Activated naive CD4-positive, alpha-beta T cell treated with anti-CD3 and anti-CD28 coated beads for 36 hours (primary cell): ENCODE data around the gene UBE3C. TPM values are rescaled to one million over a fixed set of nuclear protein-coding genes. Genes with fewer than 3 reads are reported as not detected.
"Not testable (repeated sequence)": the region's sequence is repeated elsewhere in the genome, so short reads cannot be mapped to it uniquely, and the experiment has no call there.

Experiments used
- CTCF ChIA-PET: fragments of 350-600 bp; sonication (Branson Sonifier 250); formaldehyde crosslinking; loops from one replicate; lab custom pipeline; 2021; ENCODE audit warnings: antibody characterized with exemption; lab: Charles Lee
- DNase-seq: peaks from one replicate; pipeline ENCODE4 v3.0.0-alpha.2; 2020
- H3K27ac Mint-ChIP-seq: one replicate; pipeline ENCODE4 v1.8.0; 2021; ENCODE audit warnings: mild to moderate bottlenecking, mixed read lengths
- H3K27me3 Mint-ChIP-seq: one replicate; pipeline ENCODE4 v1.8.0; 2021; ENCODE audit warnings: low read depth, mixed read lengths
- H3K36me3 Mint-ChIP-seq: one replicate; pipeline ENCODE4 v1.8.0; 2021; ENCODE audit warnings: low read depth, mixed read lengths
- H3K4me1 Mint-ChIP-seq: one replicate; pipeline ENCODE4 v1.8.0; 2021; ENCODE audit warnings: low read depth, mixed read lengths
- H3K4me3 Mint-ChIP-seq: one replicate; pipeline ENCODE4 v1.8.0; 2021; ENCODE audit warnings: mild to moderate bottlenecking, moderate library complexity, mixed read lengths
- H3K9me3 Mint-ChIP-seq: one replicate; pipeline ENCODE4 v1.8.0; 2021; ENCODE audit warnings: mixed read lengths
- intact Hi-C: fragments of 100-400 bp; cut with micrococcal nuclease; formaldehyde crosslinking; loops from one replicate; pipeline ENCODE4 v1.15.1; 2023
- total RNA-seq, 2 experiments: library from RNA; stranded (reverse); gene quantifications; one replicate each; pipeline ENCODE4 v1.2.3, GENCODE V29; 2021

Gene UBE3C
- total RNA-seq, result 10 to 100 TPM; 52.9 to 55.7 TPM

- Mint-ChIP-seq H3K4me1 (peaks cover 38% of the 10 kb centered on the region), H3K36me3 (peaks cover 32% of the 10 kb centered on the region), H3K4me3 (peak within 1 kb of the TSS; percentile 84), H3K9me3 (no peaks in the 10 kb centered on the region), H3K27me3 (no peaks in the 10 kb centered on the region), H3K27ac (peak within 1 kb of the TSS; percentile 92)
- intact Hi-C loops, result loop anchor here (1.0 to 5.0 kb wide), 8 partner anchors 121 to 1840 kb away; partner anchors contain the start of genes LMBR1, NOM1 and RBM33
- CTCF ChIA-PET, result no interaction called here
- DNase-seq, result peak; percentile 87
Measured at GRCh38 chr7:157138424-157139110, at the start of gene UBE3C. Gene UBE3C, plus strand, starts transcription at chr7:157138926. Its CDS starts 347 bp downstream, at chr7:157139273.

GRCh38 chr7:157089100-157089610, 49.6 kb upstream of the UBE3C start:
- DNase-seq, result no peak
- Mint-ChIP-seq H3K9me3 (peaks cover 13% of the 10 kb centered on the region), H3K4me3 (no peak overlapping the region), H3K4me1 (no peaks in the 10 kb centered on the region), H3K36me3 (no peaks in the 10 kb centered on the region), H3K27ac (no peak overlapping the region), H3K27me3 (peaks cover 8% of the 10 kb centered on the region)
- intact Hi-C loops, result no loop called here
- CTCF ChIA-PET, result no interaction called here

GRCh38 chr7:157090485-157091165, 48.1 kb upstream of the UBE3C start:
- intact Hi-C loops, result no loop called here

GRCh38 chr7:157096286-157097055, 42.3 kb upstream of the UBE3C start:
- Mint-ChIP-seq H3K27me3 (no peaks in the 10 kb centered on the region), H3K4me1 (no peaks in the 10 kb centered on the region), H3K4me3 (no peak overlapping the region), H3K9me3 (peaks cover 4% of the 10 kb centered on the region), H3K27ac (no peak overlapping the region), H3K36me3 (no peaks in the 10 kb centered on the region)
- CTCF ChIA-PET, result no interaction called here
- intact Hi-C loops, result no loop called here
- no peak for DNase-seq

More at GRCh38 chr7:157090485-157091165, 48.1 kb upstream of the UBE3C start:
- Mint-ChIP-seq H3K36me3 (no peaks in the 10 kb centered on the region), H3K9me3 (peaks cover 8% of the 10 kb centered on the region), H3K4me1 (no peaks in the 10 kb centered on the region), H3K27ac (no peak overlapping the region), H3K27me3 (peaks cover 5% of the 10 kb centered on the region), H3K4me3 (no peak overlapping the region)
- no peak for DNase-seq
- CTCF ChIA-PET, result interaction anchor here (0.7 kb wide), 1 partner anchor 19 kb away, joined by 3 read pairs; no protein-coding TSS in a partner anchor

- H3K36me3 Mint-ChIP-seq, result no peaks in the 10 kb centered on the region
- H3K27me3 Mint-ChIP-seq, result no peaks in the 10 kb centered on the region
- no peak for DNase-seq
- no peak overlapping the region for H3K27ac Mint-ChIP-seq
- H3K9me3 Mint-ChIP-seq, result peaks cover 4% of the 10 kb centered on the region
- H3K4me1 Mint-ChIP-seq, result no peaks in the 10 kb centered on the region
- H3K4me3 Mint-ChIP-seq, result no peak overlapping the region
- intact Hi-C loops, result no loop called here
- CTCF ChIA-PET, result no interaction called here
Measured at GRCh38 chr7:157097056-157097329, 41.7 kb upstream of the UBE3C start.

- Mint-ChIP-seq H3K4me1 (no peaks in the 10 kb centered on the region), H3K27me3 (peaks cover 2% of the 10 kb centered on the region), H3K9me3 (peaks cover 4% of the 10 kb centered on the region), H3K27ac (no peak overlapping the region), H3K4me3 (no peak overlapping the region), H3K36me3 (no peaks in the 10 kb centered on the region)
- CTCF ChIA-PET, result no interaction called here
- intact Hi-C loops, result no loop called here
- no peak for DNase-seq
Measured at GRCh38 chr7:157097569-157097968, 41.2 kb upstream of the UBE3C start.

- DNase-seq, H3K27ac Mint-ChIP-seq, H3K36me3 Mint-ChIP-seq, H3K4me1 Mint-ChIP-seq, H3K4me3 Mint-ChIP-seq, H3K27me3 Mint-ChIP-seq, H3K9me3 Mint-ChIP-seq, intact Hi-C loops, CTCF ChIA-PET: not testable (repeated sequence)
Measured at GRCh38 chr7:157100005-157100404, 38.7 kb upstream of the UBE3C start.

- intact Hi-C loops, H3K9me3 Mint-ChIP-seq, H3K27me3 Mint-ChIP-seq, CTCF ChIA-PET, H3K27ac Mint-ChIP-seq, H3K4me3 Mint-ChIP-seq, H3K4me1 Mint-ChIP-seq, DNase-seq, H3K36me3 Mint-ChIP-seq: not testable (repeated sequence)
Measured at GRCh38 chr7:157103641-157104040, 35.1 kb upstream of the UBE3C start.

GRCh38 chr7:157111311-157111710, 27.4 kb upstream of the UBE3C start:
- Mint-ChIP-seq H3K9me3 (peaks cover 15% of the 10 kb centered on the region), H3K36me3 (peaks cover 1% of the 10 kb centered on the region), H3K27me3 (peaks cover 28% of the 10 kb centered on the region), H3K27ac (no peak overlapping the region), H3K4me1 (no peaks in the 10 kb centered on the region), H3K4me3 (no peak overlapping the region)
- CTCF ChIA-PET, result no interaction called here
- no peak for DNase-seq
- intact Hi-C loops, result no loop called here

GRCh38 chr7:157112706-157113105, 26.0 kb upstream of the UBE3C start:
- H3K4me1 Mint-ChIP-seq, result no peaks in the 10 kb centered on the region
- CTCF ChIA-PET, result no interaction called here
- no peak overlapping the region for H3K27ac Mint-ChIP-seq
- peaks cover 28% of the 10 kb centered on the region for H3K27me3 Mint-ChIP-seq
- peaks cover 1% of the 10 kb centered on the region for H3K36me3 Mint-ChIP-seq
- H3K4me3 Mint-ChIP-seq, result no peak overlapping the region
- intact Hi-C loops, result no loop called here
- no peak for DNase-seq
- H3K9me3 Mint-ChIP-seq, result peaks cover 14% of the 10 kb centered on the region

- H3K36me3 Mint-ChIP-seq, result peaks cover 1% of the 10 kb centered on the region
- H3K27ac Mint-ChIP-seq, result no peak overlapping the region
- peak; percentile 34 for DNase-seq
- no peak overlapping the region for H3K4me3 Mint-ChIP-seq
- H3K27me3 Mint-ChIP-seq, result peaks cover 28% of the 10 kb centered on the region
- CTCF ChIA-PET, result no interaction called here
- peaks cover 18% of the 10 kb centered on the region for H3K9me3 Mint-ChIP-seq
- intact Hi-C loops, result no loop called here
- H3K4me1 Mint-ChIP-seq, result no peaks in the 10 kb centered on the region
Measured at GRCh38 chr7:157113607-157114006, 25.1 kb upstream of the UBE3C start.

GRCh38 chr7:157116762-157117161, 22.0 kb upstream of the UBE3C start:
- CTCF ChIA-PET, result no interaction called here
- no peaks in the 10 kb centered on the region for H3K4me1 Mint-ChIP-seq

More at GRCh38 chr7:157116762-157117161, 22.0 kb upstream of the UBE3C start:
- no peak overlapping the region for H3K27ac Mint-ChIP-seq
- peaks cover 14% of the 10 kb centered on the region for H3K9me3 Mint-ChIP-seq
- no peak overlapping the region for H3K4me3 Mint-ChIP-seq
- H3K27me3 Mint-ChIP-seq, result peaks cover 14% of the 10 kb centered on the region
- intact Hi-C loops, result no loop called here
- H3K36me3 Mint-ChIP-seq, result peaks cover 1% of the 10 kb centered on the region
- DNase-seq, result no peak
